ENCODE results near the gene ST3GAL3.

Gene ST3GAL3

DNA sequence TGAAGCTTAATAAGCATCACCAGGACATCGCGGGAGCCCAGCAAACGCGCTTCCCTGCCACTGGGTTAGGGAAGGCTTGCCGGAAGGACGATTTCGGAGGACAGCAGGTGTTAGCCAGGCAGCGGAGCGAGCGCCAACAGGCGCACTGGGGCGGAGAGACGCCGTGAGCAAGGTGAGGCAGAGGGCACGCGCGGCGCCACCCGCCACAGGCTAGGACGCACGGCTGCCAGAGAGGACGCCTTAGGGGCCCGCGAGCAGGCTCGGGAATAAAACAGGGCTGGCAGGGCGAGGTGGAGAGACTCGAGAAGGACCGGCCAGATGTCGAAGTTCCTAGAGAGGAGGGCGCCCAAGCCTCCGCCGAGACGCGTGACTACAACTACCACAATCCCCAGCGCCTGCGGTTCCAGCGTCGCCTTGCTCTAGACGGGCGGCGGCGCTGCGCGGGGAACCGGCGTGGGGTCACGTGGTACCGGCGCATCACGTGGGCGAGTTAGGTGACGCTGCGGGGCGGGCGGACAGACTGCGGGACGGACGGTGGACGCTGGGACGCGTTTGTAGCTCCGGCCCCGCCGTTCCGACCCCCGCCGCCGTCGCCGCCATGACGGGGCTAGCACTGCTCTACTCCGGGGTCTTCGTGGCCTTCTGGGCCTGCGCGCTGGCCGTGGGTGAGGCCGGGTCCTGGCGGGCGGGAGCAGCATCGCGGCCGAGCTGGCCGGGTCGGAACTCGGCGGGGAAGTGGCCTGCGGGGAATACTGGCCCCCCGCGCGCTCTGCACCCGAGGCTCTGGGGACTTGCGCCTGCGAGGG is 267.3 kb downstream of the ST3GAL3 start, which contains the start of gene ATP6V0B:
Gene ATP6V0B, plus strand, starts transcription at position 518 of the 806 bp plus-strand sequence. Its CDS starts 81 bp downstream, at position 599.
- Histone ChIP-seq H3K36me3 (ENCODE audit: control insufficient read depth, insufficient read depth, low read length) (peaks cover 44% of the 10 kb centered on the region), H3K27ac (ENCODE audit: low read depth, low read length) (peak within 1 kb of the TSS; percentile 84), H3K27me3 (ENCODE audit: control insufficient read depth, insufficient read depth, low read length) (no peaks in the 10 kb centered on the region), H3K9ac (ENCODE audit: low read depth, low read length) (peak within 1 kb of the TSS; percentile 88), H3K4me1 (ENCODE audit: control insufficient read depth, insufficient read depth, low read length) (peaks cover 14% of the 10 kb centered on the region), H3K4me3 (ENCODE audit: low read depth, low read length) (peak within 1 kb of the TSS; percentile 89), H3K9me3 (ENCODE audit: control insufficient read depth, insufficient read depth, low read length) (no peaks in the 10 kb centered on the region)

DNA sequence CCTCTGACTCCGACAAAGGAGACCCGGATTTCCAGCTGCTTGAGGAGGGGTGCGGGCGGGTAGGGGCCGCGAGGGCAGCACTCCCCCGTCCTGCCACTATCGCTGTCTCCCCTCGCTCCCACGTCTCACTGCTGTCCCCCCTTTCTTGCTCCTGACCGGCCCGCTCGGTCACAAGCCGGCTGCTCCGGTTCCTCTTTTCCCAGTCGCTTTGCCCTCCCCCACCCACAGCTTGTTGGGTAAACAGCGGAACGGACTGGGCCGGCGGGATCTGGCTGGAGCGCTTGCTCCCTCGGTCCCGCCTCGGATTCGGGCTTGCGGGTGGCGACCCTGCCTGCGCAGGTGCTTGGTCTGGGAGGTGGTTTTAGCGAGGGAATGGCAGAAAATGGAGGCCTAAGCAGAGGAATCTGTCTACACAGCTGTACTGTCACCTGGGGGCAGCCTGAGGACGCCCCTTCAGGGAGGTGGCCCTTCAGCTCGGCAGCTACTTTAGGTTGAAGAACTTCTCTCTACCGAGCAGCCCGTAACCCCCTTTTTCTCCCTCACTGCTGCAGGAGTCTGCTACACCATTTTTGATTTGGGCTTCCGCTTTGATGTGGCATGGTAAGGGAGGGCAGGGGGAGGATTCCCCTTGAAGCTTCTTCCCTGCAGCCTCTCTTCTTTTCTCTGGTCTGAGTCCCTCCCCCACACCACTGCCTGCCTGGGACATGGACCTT is 268.1 kb downstream of the ST3GAL3 start:
- peaks cover 21% of the 10 kb centered on the region for H3K4me1 ChIP-seq (ENCODE audit: control insufficient read depth, insufficient read depth, low read length)
- H3K27me3 ChIP-seq (ENCODE audit: control insufficient read depth, insufficient read depth, low read length), result no peaks in the 10 kb centered on the region
- no peaks in the 10 kb centered on the region for H3K9me3 ChIP-seq (ENCODE audit: control insufficient read depth, insufficient read depth, low read length)
- H3K4me3 ChIP-seq (ENCODE audit: low read depth, low read length), result peak overlapping the region; percentile 89
- H3K9ac ChIP-seq (ENCODE audit: low read depth, low read length), result peak overlapping the region; percentile 88
- H3K36me3 ChIP-seq (ENCODE audit: control insufficient read depth, insufficient read depth, low read length), result peaks cover 44% of the 10 kb centered on the region
- H3K27ac ChIP-seq (ENCODE audit: low read depth, low read length), result peak overlapping the region; percentile 84

DNA sequence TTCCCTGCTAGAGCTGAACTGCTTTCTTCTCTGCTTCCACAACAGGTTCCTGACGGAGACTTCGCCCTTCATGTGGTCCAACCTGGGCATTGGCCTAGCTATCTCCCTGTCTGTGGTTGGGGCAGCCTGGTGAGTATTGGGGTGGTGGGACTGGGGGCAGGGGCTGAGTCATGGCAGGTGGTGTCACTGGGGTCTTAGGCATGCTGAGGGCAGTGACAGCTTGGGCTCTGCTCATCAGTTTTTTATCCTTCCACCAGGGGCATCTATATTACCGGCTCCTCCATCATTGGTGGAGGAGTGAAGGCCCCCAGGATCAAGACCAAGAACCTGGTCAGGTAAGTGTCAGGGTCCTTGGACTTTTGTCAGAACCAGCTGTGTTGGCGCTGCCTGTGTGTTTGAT is 268.7 kb downstream of the ST3GAL3 start:
- H3K9ac ChIP-seq (ENCODE audit: low read depth, low read length), result no peak overlapping the region
- H3K4me1 ChIP-seq (ENCODE audit: control insufficient read depth, insufficient read depth, low read length), result peaks cover 24% of the 10 kb centered on the region; the same call in 1 of the 2 replicates
- H3K9me3 ChIP-seq (ENCODE audit: control insufficient read depth, insufficient read depth, low read length), result no peaks in the 10 kb centered on the region
- no peak overlapping the region for H3K27ac ChIP-seq (ENCODE audit: low read depth, low read length)
- no peaks in the 10 kb centered on the region for H3K27me3 ChIP-seq (ENCODE audit: control insufficient read depth, insufficient read depth, low read length)
- H3K4me3 ChIP-seq (ENCODE audit: low read depth, low read length), result peak overlapping the region; percentile 89
- peaks cover 45% of the 10 kb centered on the region for H3K36me3 ChIP-seq (ENCODE audit: control insufficient read depth, insufficient read depth, low read length)

DNA sequence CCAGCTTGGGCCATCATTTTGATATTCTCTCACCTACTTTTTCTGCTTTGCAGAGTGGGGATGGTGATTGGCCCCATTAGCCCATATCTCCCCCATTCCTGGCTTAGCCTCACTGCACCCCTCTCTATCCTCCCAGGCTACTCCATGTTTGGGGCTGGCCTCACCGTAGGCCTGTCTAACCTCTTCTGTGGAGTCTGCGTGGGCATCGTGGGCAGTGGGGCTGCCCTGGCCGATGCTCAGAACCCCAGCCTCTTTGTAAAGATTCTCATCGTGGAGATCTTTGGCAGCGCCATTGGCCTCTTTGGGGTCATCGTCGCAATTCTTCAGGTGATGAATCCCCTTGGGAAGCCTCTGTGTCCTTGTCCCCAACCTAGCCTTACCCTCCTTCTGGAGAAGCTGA is 269.6 kb downstream of the ST3GAL3 start:
- H3K9me3 ChIP-seq (ENCODE audit: control insufficient read depth, insufficient read depth, low read length), result no peaks in the 10 kb centered on the region
- peaks cover 24% of the 10 kb centered on the region; the same call in 1 of the 2 replicates for H3K4me1 ChIP-seq (ENCODE audit: control insufficient read depth, insufficient read depth, low read length)
- H3K4me3 ChIP-seq (ENCODE audit: low read depth, low read length), result no peak overlapping the region
- H3K9ac ChIP-seq (ENCODE audit: low read depth, low read length), result no peak overlapping the region
- peaks cover 45% of the 10 kb centered on the region for H3K36me3 ChIP-seq (ENCODE audit: control insufficient read depth, insufficient read depth, low read length)
- no peak overlapping the region for H3K27ac ChIP-seq (ENCODE audit: low read depth, low read length)
- H3K27me3 ChIP-seq (ENCODE audit: control insufficient read depth, insufficient read depth, low read length), result no peaks in the 10 kb centered on the region

DNA sequence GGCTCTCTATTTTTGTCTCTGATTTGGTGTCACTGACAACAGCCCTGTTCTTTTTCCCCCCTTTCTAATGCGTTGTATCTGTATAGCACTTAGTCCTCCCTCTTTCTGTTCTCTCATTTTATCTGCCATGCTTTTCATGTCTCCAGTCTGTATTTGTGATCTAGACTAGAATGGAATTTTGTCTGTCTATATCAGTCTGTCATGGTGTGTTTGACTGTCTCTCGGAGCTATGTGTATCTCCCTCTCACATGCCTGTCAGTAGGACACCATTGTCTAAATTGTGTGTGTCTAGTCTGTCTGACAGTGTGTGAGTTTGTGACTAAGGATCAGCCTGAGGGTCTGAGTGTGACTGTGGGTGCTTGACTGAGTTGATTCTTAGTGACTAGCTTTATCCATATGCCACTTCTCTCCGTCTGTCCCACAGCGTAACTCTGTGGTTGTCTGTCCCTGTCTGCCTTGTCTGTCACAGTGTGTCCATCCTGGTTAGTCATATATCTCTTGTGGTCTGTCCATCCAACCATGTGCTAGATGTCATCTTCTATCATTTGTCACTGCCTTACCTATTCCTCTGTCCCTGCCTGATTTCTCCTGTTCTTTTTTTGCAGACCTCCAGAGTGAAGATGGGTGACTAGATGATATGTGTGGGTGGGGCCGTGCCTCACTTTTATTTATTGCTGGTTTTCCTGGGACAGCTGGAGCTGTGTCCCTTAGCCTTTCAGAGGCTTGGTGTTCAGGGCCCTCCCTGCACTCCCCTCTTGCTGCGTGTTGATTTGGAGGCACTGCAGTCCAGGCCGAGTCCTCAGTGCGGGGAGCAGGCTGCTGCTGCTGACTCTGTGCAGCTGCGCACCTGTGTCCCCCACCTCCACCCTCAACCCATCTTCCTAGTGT is 270.3 kb downstream of the ST3GAL3 start:
- Histone ChIP-seq H3K36me3 (ENCODE audit: control insufficient read depth, insufficient read depth, low read length) (peaks cover 43% of the 10 kb centered on the region), H3K4me1 (ENCODE audit: control insufficient read depth, insufficient read depth, low read length) (peaks cover 24% of the 10 kb centered on the region; the same call in 1 of the 2 replicates), H3K27ac (ENCODE audit: low read depth, low read length) (no peak overlapping the region), H3K4me3 (ENCODE audit: low read depth, low read length) (no peak overlapping the region; the same call in 1 of the 2 replicates), H3K27me3 (ENCODE audit: control insufficient read depth, insufficient read depth, low read length) (no peaks in the 10 kb centered on the region), H3K9ac (ENCODE audit: low read depth, low read length) (no peak overlapping the region), H3K9me3 (ENCODE audit: control insufficient read depth, insufficient read depth, low read length) (no peaks in the 10 kb centered on the region)

DNA sequence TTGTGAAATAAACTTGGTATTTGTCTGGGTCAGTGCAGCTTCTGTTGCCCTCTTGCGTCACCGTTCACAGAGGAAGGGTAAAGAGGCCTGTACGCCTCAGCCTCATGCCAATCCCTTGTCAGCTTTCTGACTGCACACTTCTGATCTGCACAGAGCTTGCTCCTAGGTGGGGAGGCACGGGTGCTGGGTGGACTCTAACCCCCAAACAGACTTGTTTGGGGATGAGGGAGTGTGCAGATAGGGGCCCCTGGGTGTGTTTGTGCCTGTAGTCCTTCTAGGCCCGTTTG is 270.9 kb downstream of the ST3GAL3 start:
- peak overlapping the region; percentile 88 for H3K4me3 ChIP-seq (ENCODE audit: low read depth, low read length)
- peaks cover 40% of the 10 kb centered on the region for H3K36me3 ChIP-seq (ENCODE audit: control insufficient read depth, insufficient read depth, low read length)
- no peaks in the 10 kb centered on the region for H3K27me3 ChIP-seq (ENCODE audit: control insufficient read depth, insufficient read depth, low read length)
- no peak overlapping the region for H3K9ac ChIP-seq (ENCODE audit: low read depth, low read length)
- peaks cover 24% of the 10 kb centered on the region; the same call in 1 of the 2 replicates for H3K4me1 ChIP-seq (ENCODE audit: control insufficient read depth, insufficient read depth, low read length)
- H3K27ac ChIP-seq (ENCODE audit: low read depth, low read length), result no peak overlapping the region
- H3K9me3 ChIP-seq (ENCODE audit: control insufficient read depth, insufficient read depth, low read length), result no peaks in the 10 kb centered on the region

DNA sequence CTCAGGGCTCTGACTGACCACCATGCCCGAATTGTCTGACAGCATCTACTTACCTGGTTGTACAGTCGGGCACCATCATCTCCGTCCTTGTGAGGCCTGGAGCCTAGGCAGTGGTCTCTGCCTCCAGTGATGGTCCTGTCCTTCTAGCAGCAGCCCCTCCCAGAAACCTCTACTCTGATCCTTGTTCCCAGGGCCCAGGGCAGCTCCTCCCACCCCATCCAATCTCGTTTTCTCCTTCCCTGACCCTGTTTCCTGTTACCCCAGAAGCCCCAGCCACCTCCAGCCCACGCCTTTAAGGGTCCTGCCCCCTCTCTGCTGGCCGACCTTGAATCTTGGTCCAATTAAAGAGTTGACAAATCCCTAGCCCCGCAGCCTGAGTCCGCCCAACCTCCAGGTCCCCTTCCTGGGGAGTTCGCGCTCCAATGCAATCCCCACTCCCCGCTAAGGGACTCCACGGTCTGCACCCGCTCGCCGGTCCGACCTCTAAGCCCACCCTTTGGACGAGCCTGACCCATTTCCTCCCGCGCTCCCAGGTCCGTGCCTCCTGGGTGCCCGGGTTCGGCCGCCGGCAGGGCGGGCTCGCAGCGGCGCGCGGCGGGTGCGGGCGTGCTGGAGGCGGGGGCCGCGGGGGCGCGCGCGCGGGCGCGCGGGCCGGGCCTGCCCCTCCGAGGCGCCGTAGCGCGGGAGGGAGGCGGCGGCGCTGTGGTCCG is 271.4 kb downstream of the ST3GAL3 start, which contains the start of gene B4GALT2:
Gene B4GALT2, plus strand, starts transcription at position 660 of the 710 bp plus-strand sequence. CDS start 1,951 bp downstream, outside the sequence.
- H3K4me3 ChIP-seq (ENCODE audit: low read depth, low read length), result peak within 1 kb of the TSS; percentile 88
- H3K9ac ChIP-seq (ENCODE audit: low read depth, low read length), result peak within 1 kb of the TSS; percentile 60
- peak within 1 kb of the TSS; percentile 64 for H3K27ac ChIP-seq (ENCODE audit: low read depth, low read length)
- H3K9me3 ChIP-seq (ENCODE audit: control insufficient read depth, insufficient read depth, low read length), result no peaks in the 10 kb centered on the region
- H3K4me1 ChIP-seq (ENCODE audit: control insufficient read depth, insufficient read depth, low read length), result peaks cover 23% of the 10 kb centered on the region; the same call in 1 of the 2 replicates
- H3K36me3 ChIP-seq (ENCODE audit: control insufficient read depth, insufficient read depth, low read length), result peaks cover 38% of the 10 kb centered on the region
- no peaks in the 10 kb centered on the region for H3K27me3 ChIP-seq (ENCODE audit: control insufficient read depth, insufficient read depth, low read length)

DNA sequence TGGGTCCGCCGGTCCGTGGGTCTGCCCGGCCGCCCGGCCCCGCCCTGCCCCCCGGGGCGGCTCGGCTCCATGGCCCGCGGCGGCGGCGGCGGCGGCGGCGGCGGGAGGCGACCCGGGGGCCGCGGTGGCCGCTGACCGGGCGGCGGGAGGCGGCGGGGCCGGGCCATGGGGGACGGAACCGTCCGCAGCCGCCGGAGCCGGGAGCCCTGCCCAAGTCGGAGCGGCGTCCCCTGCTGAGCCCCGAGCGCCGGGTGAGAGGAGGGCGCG is 271.9 kb downstream of the ST3GAL3 start:
- peaks cover 40% of the 10 kb centered on the region for H3K36me3 ChIP-seq (ENCODE audit: control insufficient read depth, insufficient read depth, low read length)
- H3K9ac ChIP-seq (ENCODE audit: low read depth, low read length), result no peak overlapping the region
- H3K4me1 ChIP-seq (ENCODE audit: control insufficient read depth, insufficient read depth, low read length), result peaks cover 18% of the 10 kb centered on the region; the same call in 1 of the 2 replicates

DNA sequence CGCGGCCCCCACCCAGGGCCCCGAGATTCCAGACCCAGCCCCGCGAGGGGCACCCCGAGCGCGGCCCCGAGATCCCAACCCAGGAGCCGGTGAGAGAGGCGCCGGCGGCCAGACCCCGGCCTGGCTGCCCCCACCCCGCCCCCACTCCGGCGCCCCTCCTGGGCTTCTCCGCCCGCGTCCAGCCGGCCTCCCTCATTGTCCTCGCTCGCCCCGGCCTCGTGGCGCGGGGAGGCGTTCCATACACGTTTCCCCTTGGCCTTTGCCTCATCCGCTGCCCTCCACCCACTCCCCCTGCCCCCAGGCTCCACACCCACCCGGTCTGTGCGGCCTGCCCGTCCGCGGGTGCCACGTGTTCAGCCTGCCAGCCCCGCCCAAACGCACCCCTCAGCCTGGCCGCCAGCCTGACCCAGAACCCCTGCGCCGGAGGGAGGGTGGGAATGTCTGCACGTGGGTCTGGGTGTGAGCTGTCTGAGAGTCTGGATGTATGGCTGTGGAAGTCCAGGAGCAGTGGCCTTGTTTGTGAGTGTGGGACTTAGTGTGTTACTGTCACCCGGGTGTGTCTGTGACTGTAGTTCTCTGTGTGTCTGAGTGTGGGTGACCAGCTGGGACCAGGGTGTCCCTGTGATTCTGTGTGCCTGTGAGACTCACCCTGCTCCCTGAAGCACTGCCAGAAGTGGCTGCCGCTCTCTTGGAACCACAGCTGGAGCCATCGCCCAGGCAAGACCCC is 272.4 kb downstream of the ST3GAL3 start:
- peak overlapping the region; percentile 53 for H3K27ac ChIP-seq (ENCODE audit: low read depth, low read length)

More for the DNA sequence above, 271.9 kb downstream of the ST3GAL3 start:
- no peaks in the 10 kb centered on the region for H3K27me3 ChIP-seq (ENCODE audit: control insufficient read depth, insufficient read depth, low read length)
- H3K4me3 ChIP-seq (ENCODE audit: low read depth, low read length), result peak overlapping the region; percentile 88
- H3K27ac ChIP-seq (ENCODE audit: low read depth, low read length), result peak overlapping the region; percentile 53
- H3K9me3 ChIP-seq (ENCODE audit: control insufficient read depth, insufficient read depth, low read length), result no peaks in the 10 kb centered on the region

More for the DNA sequence above, 272.4 kb downstream of the ST3GAL3 start:
- Histone ChIP-seq H3K36me3 (ENCODE audit: control insufficient read depth, insufficient read depth, low read length) (peaks cover 45% of the 10 kb centered on the region), H3K27me3 (ENCODE audit: control insufficient read depth, insufficient read depth, low read length) (no peaks in the 10 kb centered on the region), H3K4me3 (ENCODE audit: low read depth, low read length) (peak overlapping the region; percentile 88), H3K9ac (ENCODE audit: low read depth, low read length) (peak overlapping the region; percentile 58; the same call in 1 of the 2 replicates), H3K9me3 (ENCODE audit: control insufficient read depth, insufficient read depth, low read length) (no peaks in the 10 kb centered on the region), H3K4me1 (ENCODE audit: control insufficient read depth, insufficient read depth, low read length) (peaks cover 17% of the 10 kb centered on the region; the same call in 1 of the 2 replicates)

All from HUES48 (cell line).